NCI-H446 treated with DMSO at 0.1 percent for 48 hours (cell line): ENCODE measurements around the gene CAPG.
"Not testable (repeated sequence)": the region's sequence is repeated elsewhere in the genome, so short reads cannot be mapped to it uniquely, and the experiment has no call there.

Experiments
- DNase-seq: peaks from one replicate; lab custom pipeline; 2025; lab: John Stamatoyannopoulos, UW

The CAPG gene

DNA sequence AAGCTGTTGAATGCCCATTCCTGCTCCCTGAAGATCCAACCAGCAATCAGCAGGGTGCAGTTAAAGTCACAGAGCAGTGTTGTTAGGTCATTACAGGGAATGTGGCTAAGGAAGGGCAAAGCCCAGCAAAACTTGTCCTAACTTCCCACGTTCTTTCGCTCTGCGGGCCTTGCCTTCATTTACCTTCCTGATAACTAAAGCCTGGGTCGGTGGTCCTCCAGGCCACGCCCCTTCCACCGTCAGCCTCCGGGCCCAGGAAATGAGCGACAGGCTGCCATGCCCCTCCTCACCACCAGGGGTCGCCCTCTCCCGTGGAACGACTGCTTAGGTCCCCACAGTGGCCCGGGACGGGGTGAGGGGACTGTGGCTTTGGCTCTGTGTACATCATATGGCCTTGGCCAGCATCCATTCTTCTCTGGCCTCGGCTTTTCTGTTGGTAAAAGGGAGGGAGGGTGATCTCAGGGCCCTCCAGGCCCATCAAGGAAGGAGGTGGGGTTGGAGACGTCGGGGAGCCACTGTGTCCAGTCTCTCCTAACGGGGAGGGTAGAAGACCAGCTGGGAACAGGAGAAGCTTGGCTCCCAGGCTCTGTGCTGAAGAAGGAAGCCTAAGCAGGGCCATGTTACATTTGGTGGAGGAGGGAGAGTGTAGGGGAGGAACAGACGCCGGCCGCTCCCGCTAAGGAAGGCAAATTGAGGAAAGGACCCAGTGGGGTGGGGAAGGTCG, 10.5 kb upstream of the CAPG start:
- DNase-seq = peak; percentile 77

DNA sequence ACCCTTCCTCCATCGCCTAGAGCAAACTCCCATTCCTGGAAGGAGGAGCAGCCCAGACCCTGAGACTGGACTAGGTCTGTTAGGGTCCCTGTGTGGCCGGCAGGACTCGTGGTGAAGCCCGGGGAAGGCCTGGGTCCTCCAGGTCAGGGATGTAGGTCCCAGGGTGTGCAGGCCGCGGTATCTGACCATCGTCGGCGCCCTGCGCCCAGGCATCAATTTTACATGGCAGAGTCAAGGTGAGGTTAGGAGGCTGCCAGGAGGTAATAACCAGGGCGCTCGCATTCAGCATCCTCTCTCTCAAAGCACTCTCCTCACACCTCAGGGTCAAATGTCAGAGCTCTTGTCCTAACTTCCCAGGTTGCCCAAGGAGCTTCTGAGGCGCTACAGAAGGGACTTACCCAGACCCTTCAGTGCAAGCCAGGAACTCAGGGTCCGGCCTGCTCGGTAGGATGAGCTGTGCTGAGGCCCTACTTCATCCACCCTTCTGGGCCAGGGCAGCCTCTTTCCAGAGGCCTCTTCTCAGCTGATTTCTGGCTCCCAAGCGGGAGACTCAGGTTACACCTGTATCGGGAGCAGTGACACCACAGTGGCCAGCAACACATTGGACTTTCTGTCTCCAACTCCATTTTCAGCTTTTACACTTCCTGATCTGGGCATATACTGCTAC, 9.0 kb upstream of the CAPG start:
- no peak for DNase-seq

DNA sequence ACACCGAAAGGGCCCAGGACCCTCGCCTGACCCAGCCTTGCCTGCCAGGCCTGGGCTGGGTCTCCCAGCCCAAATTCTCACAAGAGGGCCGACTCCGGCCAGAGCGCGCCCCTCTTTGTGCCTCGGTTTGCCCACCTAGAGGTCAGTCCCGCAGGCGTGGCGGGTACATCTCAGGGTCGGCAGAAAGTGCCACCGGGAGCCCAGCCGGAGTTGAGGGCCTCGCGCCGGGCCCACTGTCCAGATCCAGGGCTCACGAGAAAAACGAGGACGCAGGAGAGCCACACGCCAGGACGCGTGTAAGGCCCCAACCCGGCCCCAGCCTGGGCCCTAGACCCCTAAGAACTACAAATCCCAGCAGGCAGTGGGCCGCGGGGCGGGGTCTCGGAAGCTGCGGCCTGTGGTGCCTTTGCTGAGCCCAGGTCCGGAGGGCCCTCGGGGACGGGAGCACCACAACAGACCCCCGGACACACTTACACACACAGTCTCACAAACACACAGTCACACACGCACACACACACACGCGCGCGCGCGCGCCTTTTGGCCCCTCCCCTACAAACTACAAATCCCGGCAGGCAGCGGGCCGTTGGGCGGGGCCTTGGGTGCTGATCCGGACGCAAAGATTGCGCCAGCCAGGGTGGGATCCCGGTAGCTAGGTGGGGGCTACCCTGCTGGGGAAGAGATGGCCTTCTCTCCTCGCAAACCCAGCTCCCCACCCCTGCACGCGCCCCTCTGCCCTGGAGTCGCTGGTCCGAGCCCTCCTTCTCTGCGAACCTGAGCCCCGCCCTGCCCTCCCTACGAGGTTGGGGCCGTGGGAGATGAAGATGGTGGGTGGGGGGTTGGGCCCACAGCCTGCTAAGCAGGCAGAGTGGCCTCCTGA, 8.2 kb upstream of the CAPG start, which contains the start of gene SH2D6:
Gene SH2D6 (plus strand): TSS at position 583 of the 877 bp plus-strand sequence. CDS start 10,752 bp downstream, outside the sequence.
- peak; percentile 74 for DNase-seq

DNA sequence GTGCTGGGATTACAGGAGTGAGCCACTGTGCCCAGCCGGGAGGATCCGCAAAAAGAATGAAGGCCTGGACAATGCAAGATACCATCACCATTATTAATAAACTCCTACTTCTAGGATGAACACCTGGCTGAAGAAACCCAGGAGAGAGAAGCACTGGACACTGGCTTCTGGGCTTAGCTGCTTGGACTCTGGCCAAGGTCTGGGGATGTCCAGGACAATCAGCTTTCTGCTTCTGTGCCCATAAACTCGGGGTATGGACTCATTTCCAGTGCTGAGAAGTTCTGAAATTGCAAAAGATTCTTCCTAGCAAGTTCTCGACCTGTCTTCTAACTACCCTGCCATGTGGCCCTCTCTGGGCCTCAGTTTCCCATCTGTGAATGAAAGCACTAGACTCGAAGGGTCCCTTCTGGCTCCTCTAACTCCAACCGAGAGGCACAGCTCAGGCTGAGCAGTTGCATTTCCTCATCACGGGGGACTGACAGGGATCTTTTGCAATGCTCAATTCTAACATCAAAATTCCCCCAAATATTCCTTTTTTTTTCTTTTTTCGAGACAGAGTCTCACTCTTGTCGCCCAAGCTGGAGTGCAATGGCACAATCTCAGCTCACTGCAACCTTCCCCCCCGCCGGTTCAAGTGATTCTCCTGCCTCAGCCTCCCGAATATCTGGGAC, 5.9 kb upstream of the CAPG start:
- DNase-seq = no peak

DNA sequence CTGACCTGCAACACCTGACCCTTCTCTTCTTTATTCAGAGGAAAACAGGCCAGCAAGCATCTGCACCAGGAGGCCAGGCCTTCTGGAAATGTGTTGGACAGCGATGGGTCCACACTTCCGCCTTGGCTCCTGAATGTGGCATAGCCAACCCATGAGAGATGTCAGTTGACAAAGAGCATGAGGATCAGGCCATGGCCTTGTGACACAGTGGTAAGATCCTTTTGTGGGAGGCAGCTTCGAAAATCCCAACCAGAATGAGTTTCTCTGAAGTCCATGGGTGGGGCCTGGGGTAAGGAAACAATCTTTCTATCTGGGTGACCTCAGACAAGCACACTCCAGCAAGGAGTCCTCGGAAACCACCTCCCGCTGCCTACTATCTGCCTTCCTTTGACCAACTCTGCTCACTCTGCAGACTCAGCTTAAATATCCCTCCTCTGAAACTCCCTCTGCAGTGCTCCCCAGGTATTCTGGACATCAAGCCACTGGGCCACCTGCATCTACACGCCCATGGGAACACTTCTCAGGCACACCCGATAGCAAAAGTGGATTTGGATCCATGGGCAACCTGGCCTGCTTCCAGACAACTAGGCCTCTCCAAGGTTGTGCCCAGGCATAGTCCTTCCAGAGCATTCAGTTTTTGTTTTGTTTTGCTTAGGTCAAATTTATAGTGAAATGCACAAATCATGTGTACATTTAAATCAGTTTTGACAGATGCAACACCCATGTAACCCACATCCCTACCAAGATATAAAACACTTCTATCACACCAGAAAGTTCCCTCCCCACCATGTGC, 4.8 kb upstream of the CAPG start:
- no peak for DNase-seq

DNA sequence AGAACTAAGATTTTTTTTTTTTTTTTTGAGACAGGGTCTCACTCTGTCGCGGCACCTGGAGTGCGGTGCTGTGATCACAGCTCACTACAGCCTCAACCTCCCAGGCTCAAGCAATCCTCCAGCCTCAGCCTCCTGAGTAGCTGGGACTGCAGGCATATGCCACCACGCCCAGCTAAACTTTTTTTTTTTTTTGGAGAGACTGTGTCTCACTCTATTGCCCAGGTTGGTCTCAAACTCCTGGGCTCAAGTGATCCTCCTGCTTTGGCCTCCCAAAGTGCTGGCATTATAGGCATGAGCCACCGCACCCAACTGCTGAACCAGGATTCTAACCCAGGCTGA, 4.2 kb upstream of the CAPG start:
- not testable (repeated sequence) for DNase-seq

DNA sequence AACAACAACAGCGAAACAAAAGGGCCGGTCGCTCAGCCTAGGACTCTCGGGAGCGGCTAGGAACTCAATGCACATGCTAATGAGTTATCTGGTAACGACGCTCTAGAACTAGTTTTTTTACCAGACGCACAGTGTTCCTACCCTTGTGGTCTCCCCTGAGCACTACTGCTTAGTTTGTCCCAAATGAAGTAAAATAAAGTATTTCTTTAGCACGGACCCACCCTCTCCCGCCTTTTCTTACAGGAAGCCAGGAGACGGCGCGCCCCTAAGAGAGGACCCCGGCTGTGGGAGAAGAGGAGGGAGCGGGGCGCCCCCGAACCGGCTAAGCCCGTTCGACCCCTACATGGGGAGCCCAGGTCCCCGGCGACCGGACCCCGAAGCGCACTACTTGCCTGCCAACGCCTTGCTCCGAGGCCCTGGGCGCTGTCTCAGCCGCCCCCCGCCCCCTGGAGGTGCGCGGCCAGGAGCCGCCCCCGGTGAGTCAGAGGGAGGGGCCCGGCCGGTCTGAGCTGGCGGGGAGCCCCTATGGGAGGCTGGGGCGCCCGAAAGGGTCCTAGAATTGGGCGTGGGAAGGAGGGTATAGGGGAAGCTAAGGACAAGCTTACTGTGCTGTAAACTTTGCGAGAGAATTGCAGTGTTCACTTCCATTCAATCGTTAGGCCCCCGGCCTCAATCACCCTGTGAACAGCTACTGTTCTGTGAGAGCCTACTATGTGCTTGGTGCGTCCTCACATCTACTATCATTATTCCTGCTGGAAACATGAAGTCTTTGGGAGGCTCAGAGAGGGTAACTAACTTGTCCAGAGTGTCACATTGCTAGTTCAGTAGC, 3.6 kb upstream of the CAPG start:
- DNase-seq = no peak

DNA sequence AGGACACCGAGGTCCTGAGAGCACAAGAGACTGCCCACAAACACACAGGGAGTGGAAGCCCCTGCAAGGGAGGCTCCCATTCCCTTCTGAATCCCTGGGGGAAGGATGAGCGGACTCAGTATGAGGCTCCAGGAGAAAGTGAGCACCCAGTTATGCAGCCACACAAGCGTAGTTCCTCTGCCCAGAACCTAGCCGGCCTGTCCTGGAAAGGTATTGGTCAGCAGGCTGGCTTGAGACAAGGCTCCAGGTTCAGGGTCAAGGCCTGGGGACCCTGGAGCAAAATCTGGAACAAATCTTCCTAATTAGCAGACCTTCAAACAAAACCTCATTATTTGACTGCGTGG, 1.2 kb upstream of the CAPG start:
- no peak for DNase-seq

DNA sequence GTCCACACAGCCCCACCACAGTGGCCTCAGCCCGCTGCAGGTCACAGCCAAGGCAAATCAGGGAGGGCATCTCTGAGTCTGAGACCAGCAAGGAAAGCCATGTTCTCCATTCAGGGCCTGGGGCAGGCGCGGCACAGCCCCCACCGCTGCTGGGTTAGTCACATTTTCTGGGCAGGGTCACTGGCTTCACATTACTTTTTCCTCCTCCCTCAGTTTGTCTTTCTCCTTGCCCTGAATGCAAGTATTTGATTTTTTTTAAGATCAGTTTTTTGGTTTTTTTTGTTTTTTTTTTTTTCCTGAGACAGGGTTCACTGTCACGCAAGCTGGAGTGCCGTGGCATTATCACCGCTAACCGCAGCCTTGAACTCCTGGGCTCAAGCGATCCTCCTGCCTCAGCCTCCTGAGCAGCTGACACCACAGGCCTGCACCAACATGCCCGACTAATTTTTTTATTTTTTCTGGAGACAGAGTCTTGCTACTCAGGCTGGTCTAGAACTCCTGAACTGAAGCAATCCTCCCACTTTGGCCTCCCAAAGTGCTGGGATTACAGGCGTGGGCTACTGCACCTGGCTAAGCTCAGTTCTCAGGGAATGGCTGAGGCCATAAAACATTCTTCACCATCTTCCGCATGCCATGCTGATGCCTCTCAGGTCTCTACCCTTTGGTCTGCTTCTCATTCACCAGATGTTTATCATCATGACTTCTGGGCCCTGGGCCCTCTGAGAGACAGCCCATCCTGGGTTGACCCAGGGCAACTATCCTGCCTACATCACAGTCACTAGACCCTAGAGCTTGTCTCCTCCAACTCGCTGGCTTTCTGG, 628 bp upstream of the CAPG start:
- DNase-seq = no peak

DNA sequence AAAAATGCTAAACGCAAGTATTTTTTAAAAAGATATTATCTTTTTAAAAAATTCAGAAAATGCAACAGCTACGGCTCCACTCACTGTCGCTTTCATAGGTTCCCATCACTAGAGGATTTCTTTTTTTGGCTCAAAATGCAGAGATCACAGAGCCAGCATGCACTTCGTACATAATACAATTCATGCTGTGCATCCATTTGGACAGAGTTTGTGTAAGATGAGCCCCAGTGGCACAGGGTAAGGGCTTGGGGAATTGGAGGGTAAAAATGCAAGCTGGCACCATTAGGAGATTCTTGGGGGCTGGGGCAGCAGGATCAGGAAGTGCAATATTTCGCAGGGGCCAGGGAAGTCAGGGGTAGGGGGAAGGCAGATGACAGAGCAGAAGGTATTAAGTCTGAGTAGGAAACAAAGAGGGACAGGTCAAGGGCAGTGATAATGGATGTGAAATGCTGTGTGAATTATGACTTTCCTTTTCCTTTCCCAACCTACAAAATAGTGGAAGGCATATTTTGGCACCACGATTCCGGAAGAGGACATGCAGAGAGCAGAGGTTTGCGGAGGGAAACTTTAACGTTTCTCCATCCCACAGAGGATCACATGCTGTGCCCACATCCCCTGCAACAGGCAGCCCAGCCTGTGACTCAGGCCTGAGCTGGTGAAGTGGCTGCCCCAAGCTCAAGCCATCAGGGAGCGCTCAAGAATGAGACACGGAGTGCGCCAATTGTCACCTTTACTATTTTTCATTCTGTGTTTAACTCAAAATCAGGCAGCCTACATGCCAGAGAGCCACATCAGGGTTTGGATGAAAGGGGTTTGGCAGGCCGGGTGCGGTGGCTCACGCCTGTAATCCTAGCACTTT, 4.7 kb downstream of the CAPG start:
- DNase-seq = peak; percentile 93

DNA sequence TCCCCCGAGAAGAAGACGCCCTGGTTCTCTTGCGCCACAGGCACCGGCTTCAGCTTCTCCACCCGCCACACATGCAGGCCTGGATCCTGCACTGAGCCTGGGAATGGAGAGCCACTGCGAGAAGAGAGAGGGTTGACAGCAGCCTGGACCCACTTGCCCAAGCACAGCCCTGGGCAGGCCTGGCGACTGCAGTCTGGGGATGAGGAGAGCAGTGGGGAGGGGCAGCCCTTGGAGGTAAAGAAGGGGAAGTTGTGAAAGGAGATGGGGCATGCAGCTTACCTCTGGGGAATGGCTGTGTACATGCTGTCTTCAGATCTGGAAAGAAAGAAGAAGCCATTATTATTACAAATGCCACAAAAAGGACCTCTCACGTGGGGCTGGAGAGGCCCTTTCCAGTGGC, 8.3 kb downstream of the CAPG start:
- DNase-seq = no peak

DNA sequence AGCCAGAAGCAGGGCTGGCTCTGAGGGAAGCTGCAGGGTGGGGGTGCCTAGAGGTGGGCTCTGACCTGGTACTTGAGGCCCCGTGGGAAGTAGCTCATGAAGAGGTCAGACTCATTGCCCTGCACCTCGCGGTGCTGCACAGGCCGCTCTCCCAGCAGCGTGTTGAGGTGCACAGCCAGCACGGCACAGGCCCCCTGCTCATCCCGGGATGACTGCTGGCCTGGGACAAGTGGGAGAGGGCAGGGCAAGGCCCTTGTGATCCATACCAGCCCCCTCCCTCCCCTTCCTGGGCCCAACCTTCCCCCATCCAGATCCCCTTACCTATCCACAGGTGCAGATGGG, 8.7 kb downstream of the CAPG start:
- no peak for DNase-seq

DNA sequence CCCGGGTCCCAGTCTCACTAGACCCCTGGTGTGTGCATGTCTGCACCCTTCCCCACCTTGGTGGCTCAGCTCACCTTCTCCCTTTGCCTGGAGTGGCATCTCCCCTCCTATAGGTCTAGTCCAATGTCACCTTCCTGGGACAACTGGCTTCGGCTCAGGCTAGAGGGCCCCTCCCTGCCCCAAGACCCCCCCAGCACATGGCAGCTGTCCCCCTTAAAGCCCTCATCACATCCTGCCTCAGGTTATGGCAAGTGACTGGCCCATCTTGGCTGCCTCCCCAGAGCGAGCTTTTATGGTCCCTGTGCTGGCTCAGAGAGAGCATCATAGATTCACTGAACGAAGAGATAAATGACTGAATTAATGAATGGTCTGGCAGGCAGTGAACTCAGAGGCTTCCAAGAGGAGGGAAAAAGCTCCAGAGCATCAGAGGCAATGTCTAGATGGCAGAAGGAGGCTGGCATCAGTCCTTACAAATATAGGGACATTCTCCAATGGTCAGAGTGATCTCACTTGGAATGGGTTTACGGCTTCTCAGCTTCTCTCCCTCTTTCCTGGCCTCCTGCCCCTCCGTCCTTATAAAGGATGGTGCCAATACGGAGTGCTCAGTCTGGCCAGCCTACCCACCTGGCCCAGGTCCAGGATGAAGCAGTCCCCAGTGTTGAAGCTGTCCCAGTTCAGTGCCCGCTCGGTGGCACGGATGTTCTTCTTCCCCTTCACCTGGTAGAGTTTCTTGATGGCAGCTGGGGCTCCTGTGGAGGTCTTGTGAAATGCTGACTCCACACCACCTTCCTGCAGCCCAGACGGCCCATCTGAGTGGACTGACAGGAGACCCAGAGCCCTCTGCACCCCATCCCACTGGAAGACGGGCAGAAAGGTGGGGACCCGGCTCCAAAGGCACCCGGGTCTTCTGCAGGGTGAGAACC, 9.4 kb downstream of the CAPG start:
- peak; percentile 97 for DNase-seq

DNA sequence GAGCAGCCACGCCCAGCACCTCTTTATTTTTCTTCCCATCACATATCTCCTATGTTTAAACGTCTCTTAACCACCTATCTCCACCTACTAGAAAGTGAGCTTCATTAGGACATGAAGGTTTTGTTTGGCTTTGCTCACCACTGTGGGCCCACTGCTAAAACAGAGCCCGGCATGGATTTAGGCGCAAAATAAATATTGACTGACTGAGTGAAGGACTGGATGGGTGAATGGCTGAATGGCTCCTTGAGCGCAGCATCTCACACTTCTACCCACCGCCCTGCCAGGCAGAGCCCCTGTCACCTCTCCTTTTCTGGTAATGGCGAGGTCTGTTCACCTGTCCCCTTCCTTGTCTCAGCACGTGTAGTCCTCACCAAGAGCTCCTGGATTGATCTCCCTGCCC, 10.1 kb downstream of the CAPG start:
- DNase-seq = no peak

DNA sequence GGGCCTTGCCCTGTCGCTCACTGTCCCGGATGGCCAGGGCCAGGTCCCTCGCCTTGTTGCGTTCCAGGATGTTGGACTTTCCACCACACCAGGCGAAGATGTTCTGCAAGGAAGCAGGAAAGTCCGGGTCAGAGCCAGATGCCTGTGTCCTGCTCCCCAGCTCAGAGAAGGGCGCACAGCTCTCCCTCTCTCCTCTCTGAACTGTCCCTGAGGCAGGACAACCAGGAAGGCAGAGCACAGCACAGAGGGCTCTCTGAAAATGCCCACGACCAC, 11.0 kb downstream of the CAPG start:
- DNase-seq = no peak

DNA sequence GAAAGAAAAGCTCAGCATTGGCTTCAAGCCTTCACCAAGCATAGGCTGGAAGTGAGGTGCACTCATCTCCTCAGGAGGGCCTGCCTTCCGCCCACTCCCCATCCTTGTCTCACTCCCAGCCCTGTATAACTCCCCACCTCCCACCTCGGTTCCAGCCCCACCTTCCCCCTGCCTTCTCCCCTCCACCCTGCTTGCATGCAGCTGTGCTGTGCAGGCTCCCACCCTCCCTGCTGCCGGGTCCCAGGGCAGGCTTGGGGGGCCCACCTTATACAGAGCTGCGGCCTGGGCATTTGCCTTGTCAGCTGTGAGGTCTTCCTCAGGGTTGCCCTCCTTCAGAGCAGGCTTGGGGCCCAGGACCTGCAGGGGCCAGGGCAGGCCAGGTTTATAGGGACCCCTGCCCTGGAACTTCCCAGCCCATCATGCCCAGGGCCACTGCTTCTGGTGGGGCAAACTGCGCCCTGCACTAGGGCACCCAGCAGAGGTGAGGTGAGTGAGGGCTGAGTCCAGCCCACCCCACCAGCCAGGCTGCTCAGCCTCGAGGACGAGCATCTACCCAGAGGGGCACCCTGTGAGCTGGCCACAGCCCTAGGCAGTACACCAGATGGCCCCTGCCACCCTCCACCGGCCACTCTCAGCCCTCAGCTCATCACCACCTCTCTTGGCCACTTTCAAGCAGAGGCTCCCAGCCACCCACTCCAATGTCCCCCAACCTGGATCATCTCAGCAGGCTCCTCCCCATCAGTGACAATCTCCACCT, 11.6 kb downstream of the CAPG start:
- no peak for DNase-seq

DNA sequence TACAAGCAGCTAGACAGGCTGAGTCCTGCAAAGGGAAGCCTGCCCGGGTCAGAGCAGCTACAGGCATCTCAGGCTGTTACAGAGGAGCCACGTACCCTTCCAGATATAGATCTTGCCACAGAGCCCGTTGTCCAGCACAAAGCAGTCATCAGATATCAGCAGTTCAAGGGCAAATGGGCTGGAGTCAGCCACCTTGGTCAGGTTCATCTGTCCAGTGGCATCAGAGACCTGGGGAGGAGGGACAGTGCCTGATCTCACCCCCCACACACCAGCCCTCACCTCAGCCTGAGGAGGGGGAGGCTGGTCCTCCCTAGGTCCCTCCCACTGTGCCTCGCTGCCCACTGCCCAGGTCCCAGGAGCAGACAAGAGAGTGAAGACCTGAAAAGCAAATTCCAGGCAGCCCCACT, 12.2 kb downstream of the CAPG start:
- no peak for DNase-seq
